Neural progenitor cell (in vitro differentiated cells): ENCODE results near the gene TPH1. TPM values are rescaled to one million over a fixed set of nuclear protein-coding genes. Genes with fewer than 3 reads are reported as not detected.

Experiments
- DNase-seq: peaks from one replicate; pipeline ENCODE4 v3.0.0-alpha.2; 2016; ENCODE audit warnings: low spot score
- H2AFZ ChIP-seq: fragments of 200-600 bp; sonication (generic); replicated peaks from 2 replicates; pipeline ENCODE4 v1.6.1; 2016; ENCODE audit warnings: antibody characterized with exemption
- H3F3A ChIP-seq: fragments of 200-600 bp; sonication (generic); 2 replicates; pipeline ENCODE4 v1.6.1; 2016; ENCODE audit warnings: antibody characterized with exemption, low read depth
- H3K27ac ChIP-seq: fragments of 200-600 bp; sonication (generic); 2 replicates; pipeline ENCODE4 v1.5.1; 2016; ENCODE audit warnings: mild to moderate bottlenecking
- H3K27me3 ChIP-seq: fragments of 200-600 bp; sonication (generic); 2 replicates; pipeline ENCODE4 v1.6.1; 2016; ENCODE audit warnings: mild to moderate bottlenecking, moderate library complexity
- H3K36me3 ChIP-seq: fragments of 200-600 bp; sonication (generic); 2 replicates; pipeline ENCODE4 v1.5.1; 2016
- H3K4me1 ChIP-seq: fragments of 200-600 bp; sonication (generic); 2 replicates; pipeline ENCODE4 v1.6.1; 2016; ENCODE audit warnings: mixed run types
- H3K4me2 ChIP-seq: fragments of 200-600 bp; sonication (generic); 2 replicates; pipeline ENCODE4 v1.6.1; 2016
- H3K4me3 ChIP-seq: fragments of 200-600 bp; sonication (generic); 2 replicates; pipeline ENCODE4 v1.5.1; 2016
- H3K79me2 ChIP-seq: fragments of 200-600 bp; sonication (generic); 2 replicates; pipeline ENCODE4 v1.6.1; 2016; ENCODE audit warnings: low read depth
- H3K9ac ChIP-seq: fragments of 200-600 bp; sonication (generic); 2 replicates; pipeline ENCODE4 v1.6.1; 2016
- H3K9me3 ChIP-seq: fragments of 200-600 bp; sonication (generic); 2 replicates; pipeline ENCODE4 v1.5.1; 2016; ENCODE audit warnings: low read depth
- H4K20me1 ChIP-seq: fragments of 200-600 bp; sonication (generic); 2 replicates; pipeline ENCODE4 v1.6.1; 2016; ENCODE audit warnings: low read depth
- H3K27ac Mint-ChIP-seq: 3 replicates; pipeline ENCODE4 v1.8.0; 2021; ENCODE audit warnings: mixed read lengths
- H3K27me3 Mint-ChIP-seq: 2 replicates; pipeline ENCODE4 v1.8.0; 2022; ENCODE audit warnings: low read depth, mild to moderate bottlenecking, inconsistent platforms, moderate library complexity, mixed read lengths; ENCODE audit not compliant: insufficient read depth
- H3K36me3 Mint-ChIP-seq: 3 replicates; pipeline ENCODE4 v1.8.0; 2021; ENCODE audit warnings: mixed read lengths
- H3K4me1 Mint-ChIP-seq: 3 replicates; pipeline ENCODE4 v1.8.0; 2021; ENCODE audit warnings: mixed read lengths
- H3K4me3 Mint-ChIP-seq: 3 replicates; pipeline ENCODE4 v1.8.0; 2021; ENCODE audit warnings: mild to moderate bottlenecking, moderate library complexity, mixed read lengths
- H3K9me3 Mint-ChIP-seq: 3 replicates; pipeline ENCODE4 v1.8.0; 2020; ENCODE audit warnings: mixed read lengths
- EZH2 ChIP-seq: fragments of 200-600 bp; sonication (generic); IDR thresholded peaks from 2 replicates; pipeline ENCODE4 v1.6.1; 2017; ENCODE audit warnings: antibody characterized with exemption, mild to moderate bottlenecking, moderate library complexity
- EZH2phosphoT487 ChIP-seq: fragments of 200-600 bp; sonication (generic); IDR thresholded peaks from 2 replicates; pipeline ENCODE4 v1.6.1; 2017; ENCODE audit warnings: antibody characterized with exemption
- total RNA-seq: library from RNA; depleted of rRNA; stranded (reverse); fragments of >200 nt; gene quantifications from 2 replicates; pipeline ENCODE4 v1.2.3, GENCODE V29; 2015; ENCODE audit warnings: low replicate concordance
- TF ChIP-seq, protein P1 (sequence below): fragments of 200-600 bp; sonication (generic); IDR thresholded peaks from 2 replicates; pipeline ENCODE4 v1.5.1; 2017; ENCODE audit warnings: antibody characterized with exemption, mild to moderate bottlenecking

The TPH1 gene
- total RNA-seq, 1 donor from 2014 or later: 0.24 TPM

DNA sequence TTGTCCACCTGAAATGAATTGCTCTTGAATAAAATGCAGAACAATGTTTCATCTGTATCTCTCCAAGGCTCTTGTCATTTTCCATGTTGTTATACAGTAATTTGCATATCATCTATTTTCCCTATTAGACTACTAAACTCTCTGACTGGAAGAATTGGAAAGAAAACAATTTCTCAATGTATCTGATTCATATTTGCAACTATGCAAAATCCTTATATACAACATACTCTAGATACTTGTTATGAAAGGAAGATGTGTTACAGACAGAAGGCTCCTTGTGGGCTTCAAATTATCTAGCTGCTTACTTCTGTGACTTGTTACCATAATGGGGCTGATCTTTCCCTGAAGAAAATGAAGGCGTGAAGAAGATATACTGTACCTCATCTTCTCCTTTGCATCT lies 23.6 kb downstream of the TPH1 start:
- no peaks in the 10 kb centered on the region for H3K36me3 Mint-ChIP-seq
- no peaks in the 10 kb centered on the region for H3K79me2 ChIP-seq
- H3K36me3 ChIP-seq: no peaks in the 10 kb centered on the region
- no peaks in the 10 kb centered on the region for H3K4me1 Mint-ChIP-seq
- H3K4me2 ChIP-seq: no peak overlapping the region
- peaks cover 2% of the 10 kb centered on the region for H3K27me3 Mint-ChIP-seq
- no peak overlapping the region for H3K27ac Mint-ChIP-seq
- no peak overlapping the region for H3K27ac ChIP-seq
- H3K4me1 ChIP-seq: no peaks in the 10 kb centered on the region
- H3K9me3 ChIP-seq: no peaks in the 10 kb centered on the region
- no peaks in the 10 kb centered on the region for H3K9me3 Mint-ChIP-seq
- H3F3A ChIP-seq: no peaks in the 10 kb centered on the region
- H4K20me1 ChIP-seq: no peaks in the 10 kb centered on the region
- no peak overlapping the region for H3K4me3 ChIP-seq
- H3K27me3 ChIP-seq: no peaks in the 10 kb centered on the region
- no peak for DNase-seq
- no peak overlapping the region for H3K9ac ChIP-seq
- H3K4me3 Mint-ChIP-seq: no peak overlapping the region
- TF ChIP-seq, protein P1, sequence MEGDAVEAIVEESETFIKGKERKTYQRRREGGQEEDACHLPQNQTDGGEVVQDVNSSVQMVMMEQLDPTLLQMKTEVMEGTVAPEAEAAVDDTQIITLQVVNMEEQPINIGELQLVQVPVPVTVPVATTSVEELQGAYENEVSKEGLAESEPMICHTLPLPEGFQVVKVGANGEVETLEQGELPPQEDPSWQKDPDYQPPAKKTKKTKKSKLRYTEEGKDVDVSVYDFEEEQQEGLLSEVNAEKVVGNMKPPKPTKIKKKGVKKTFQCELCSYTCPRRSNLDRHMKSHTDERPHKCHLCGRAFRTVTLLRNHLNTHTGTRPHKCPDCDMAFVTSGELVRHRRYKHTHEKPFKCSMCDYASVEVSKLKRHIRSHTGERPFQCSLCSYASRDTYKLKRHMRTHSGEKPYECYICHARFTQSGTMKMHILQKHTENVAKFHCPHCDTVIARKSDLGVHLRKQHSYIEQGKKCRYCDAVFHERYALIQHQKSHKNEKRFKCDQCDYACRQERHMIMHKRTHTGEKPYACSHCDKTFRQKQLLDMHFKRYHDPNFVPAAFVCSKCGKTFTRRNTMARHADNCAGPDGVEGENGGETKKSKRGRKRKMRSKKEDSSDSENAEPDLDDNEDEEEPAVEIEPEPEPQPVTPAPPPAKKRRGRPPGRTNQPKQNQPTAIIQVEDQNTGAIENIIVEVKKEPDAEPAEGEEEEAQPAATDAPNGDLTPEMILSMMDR: no peak
- TF ChIP-seq EZH2phosphoT487 (no peak), EZH2 (no peak)
- H2AFZ ChIP-seq: no peak overlapping the region

DNA sequence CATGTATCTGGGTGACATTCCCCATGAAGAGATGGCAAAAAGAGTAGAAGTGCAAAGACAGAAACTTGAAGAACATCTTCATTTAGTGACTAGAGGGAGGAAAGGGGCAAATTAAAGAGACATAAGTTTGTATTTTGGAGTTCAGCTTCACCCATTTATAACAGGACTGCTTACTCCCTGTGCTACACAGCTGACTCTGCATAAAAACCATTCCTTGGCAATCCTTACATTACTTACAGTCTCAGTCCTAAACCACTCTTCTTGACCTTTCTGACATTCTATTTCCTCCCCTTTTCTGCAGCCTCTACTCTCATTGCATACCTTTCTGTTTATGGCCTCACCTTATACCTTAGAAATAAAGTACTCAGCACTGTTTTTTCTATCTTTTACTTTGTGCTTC lies 26.4 kb downstream of the TPH1 start:
- H3K27ac Mint-ChIP-seq: no peak overlapping the region
- Histone ChIP-seq H3K36me3 (no peaks in the 10 kb centered on the region), H4K20me1 (no peaks in the 10 kb centered on the region), H3K9ac (no peak overlapping the region), H3K79me2 (no peaks in the 10 kb centered on the region), H3K27me3 (peaks cover 18% of the 10 kb centered on the region), H3K4me3 (no peak overlapping the region), H3K27ac (no peak overlapping the region), H3F3A (no peaks in the 10 kb centered on the region), H3K9me3 (no peaks in the 10 kb centered on the region), H2AFZ (no peak overlapping the region), H3K4me2 (no peak overlapping the region), H3K4me1 (no peaks in the 10 kb centered on the region)
- H3K36me3 Mint-ChIP-seq: no peaks in the 10 kb centered on the region
- H3K4me3 Mint-ChIP-seq: no peak overlapping the region
- H3K4me1 Mint-ChIP-seq: no peaks in the 10 kb centered on the region
- peaks cover 3% of the 10 kb centered on the region for H3K27me3 Mint-ChIP-seq
- no peak for DNase-seq
- TF ChIP-seq EZH2 (no peak), EZH2phosphoT487 (no peak)
- TF ChIP-seq, protein P1: no peak
- no peaks in the 10 kb centered on the region for H3K9me3 Mint-ChIP-seq

DNA sequence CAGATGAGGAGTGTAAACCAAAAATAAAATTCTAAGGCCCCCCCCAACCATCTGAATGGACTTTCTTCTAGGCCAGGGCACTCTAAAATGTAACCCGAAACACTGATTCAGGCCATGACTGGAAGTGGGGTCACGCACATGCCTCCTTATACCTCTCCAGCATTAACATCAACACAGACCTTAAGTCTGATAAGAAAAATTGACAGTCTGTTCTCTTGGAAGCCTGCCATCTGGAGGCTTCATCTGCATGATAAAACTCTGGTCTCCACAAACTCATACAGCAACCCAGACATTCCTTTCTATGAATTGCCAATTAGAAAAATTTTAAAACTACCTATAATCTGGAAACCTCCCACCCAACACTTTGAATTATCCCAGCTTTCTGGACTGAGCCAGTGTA lies 29.3 kb downstream of the TPH1 start:
- Mint-ChIP-seq H3K27me3 (peaks cover 11% of the 10 kb centered on the region), H3K36me3 (no peaks in the 10 kb centered on the region), H3K4me3 (no peak overlapping the region), H3K27ac (no peak overlapping the region), H3K9me3 (no peaks in the 10 kb centered on the region), H3K4me1 (peaks cover 12% of the 10 kb centered on the region)
- Histone ChIP-seq H3K4me1 (peaks cover 9% of the 10 kb centered on the region), H4K20me1 (peaks cover 2% of the 10 kb centered on the region), H3K27me3 (peaks cover 33% of the 10 kb centered on the region), H3K9ac (no peak overlapping the region), H3K79me2 (peaks cover 4% of the 10 kb centered on the region), H3F3A (peaks cover 19% of the 10 kb centered on the region), H3K27ac (no peak overlapping the region), H2AFZ (no peak overlapping the region), H3K4me2 (no peak overlapping the region), H3K9me3 (no peaks in the 10 kb centered on the region), H3K4me3 (no peak overlapping the region), H3K36me3 (no peaks in the 10 kb centered on the region)
- no peak for DNase-seq
- no peak for TF ChIP-seq EZH2
- no peak for TF ChIP-seq EZH2phosphoT487
- TF ChIP-seq, protein P1: no peak
